HepG2 (cell line): Measurements from ENCODE around the gene PKLR. TPM values are rescaled to one million over a fixed set of nuclear protein-coding genes. Genes with fewer than 3 reads are reported as not detected.

Source experiments
- FOXM1 ChIP-seq: sonication (generic); formaldehyde crosslinking; IDR thresholded peaks from 2 replicates; pipeline ENCODE4 v1.5.0; 2020; ENCODE audit warnings: missing genetic modification reagents
- GRHL1 ChIP-seq: sonication (generic); formaldehyde crosslinking; conservative IDR thresholded peaks from 2 replicates; pipeline ENCODE4 v1.8.0; 2022; ENCODE audit warnings: missing genetic modification reagents
- HCFC1 ChIP-seq: fragments of 150-350 bp; IDR thresholded peaks from 2 replicates; pipeline ENCODE4 v1.6.1; 2014; ENCODE audit warnings: low read depth, low read length
- MED8 ChIP-seq: sonication (generic); formaldehyde crosslinking; IDR thresholded peaks from 2 replicates; pipeline ENCODE4 v1.8.1; 2023; ENCODE audit warnings: mild to moderate bottlenecking, missing genetic modification reagents; ENCODE audit not compliant: insufficient replicate concordance
- MTF1 ChIP-seq: sonication (generic); formaldehyde crosslinking; IDR thresholded peaks from 2 replicates; pipeline ENCODE4 v1.5.0; 2020; ENCODE audit warnings: missing genetic modification reagents
- NCOA1 ChIP-seq: sonication (generic); formaldehyde crosslinking; IDR thresholded peaks from 2 replicates; pipeline ENCODE4 v1.9.0; 2021; ENCODE audit warnings: missing genetic modification reagents
- NONO ChIP-seq, 2 experiments: fragments of 450-650 bp in 1 of 2; sonication (generic) in 1 of 2; formaldehyde crosslinking in 1 of 2; IDR thresholded peaks in 1 of 2; conservative IDR thresholded peaks in 1 of 2; 2 replicates each; pipeline versions ENCODE4 v1.6.1 to v1.8.0; 2017 to 2022; ENCODE audit warnings: mild to moderate bottlenecking in 1 of 2, missing genetic modification reagents in 1 of 2, moderate library complexity in 1 of 2
- NR2F6 ChIP-seq, 2 experiments: IDR thresholded peaks; 2 replicates each; pipeline ENCODE4 v1.6.1; 2016; ENCODE audit warnings: antibody characterized with exemption in 1 of 2, mild to moderate bottlenecking in 1 of 2
- PPARG ChIP-seq: conservative IDR thresholded peaks from 2 replicates; pipeline ENCODE4 v1.6.1; 2016; ENCODE audit warnings: missing biosample characterization, missing genetic modification reagents
- TEAD2 ChIP-seq: sonication (generic); formaldehyde crosslinking; IDR thresholded peaks from 2 replicates; pipeline ENCODE4 v1.9.0; 2021; ENCODE audit warnings: missing genetic modification reagents
- TP53 ChIP-seq: sonication (generic); formaldehyde crosslinking; conservative IDR thresholded peaks from 2 replicates; pipeline ENCODE4 v1.4.0; 2020; ENCODE audit warnings: missing genetic modification reagents
- ZBTB40 ChIP-seq, 2 experiments: fragments of 450-650 bp in 1 of 2; sonication (generic) in 1 of 2; formaldehyde crosslinking in 1 of 2; IDR thresholded peaks; 2 replicates each; pipeline versions ENCODE4 v1.6.1 to v1.8.0; 2016 to 2022; ENCODE audit warnings: antibody characterized with exemption in 1 of 2, mild to moderate bottlenecking in 1 of 2, missing genetic modification reagents in 1 of 2
- ZMYM4 ChIP-seq: sonication (generic); formaldehyde crosslinking; IDR thresholded peaks from 2 replicates; pipeline ENCODE4 v1.8.1; 2023; ENCODE audit warnings: mild to moderate bottlenecking, missing genetic modification reagents
- ZNF101 ChIP-seq: sonication (generic); formaldehyde crosslinking; IDR thresholded peaks from 2 replicates; pipeline ENCODE4 v1.4.0; 2020; ENCODE audit warnings: mild to moderate bottlenecking, low read depth, missing genetic modification reagents, borderline replicate concordance
- ZNF737 ChIP-seq: sonication (generic); formaldehyde crosslinking; IDR thresholded peaks from 2 replicates; pipeline ENCODE4 v1.5.0; 2020; ENCODE audit warnings: missing genetic modification reagents, mild to moderate bottlenecking, borderline replicate concordance
- ZNF768 ChIP-seq: sonication (generic); formaldehyde crosslinking; IDR thresholded peaks from 2 replicates; pipeline ENCODE4 v1.4.0; 2020; ENCODE audit warnings: missing genetic modification reagents
- ZNF776 ChIP-seq: sonication (generic); formaldehyde crosslinking; IDR thresholded peaks from 2 replicates; pipeline ENCODE4 v1.4.0; 2020; ENCODE audit warnings: mild to moderate bottlenecking, missing genetic modification reagents
- ZNF883 ChIP-seq: sonication (generic); formaldehyde crosslinking; IDR thresholded peaks from 2 replicates; pipeline ENCODE4 v1.5.1; 2020; ENCODE audit warnings: mild to moderate bottlenecking, missing genetic modification reagents; ENCODE audit errors: not compliant biosample characterization
- ZSCAN21 ChIP-seq: sonication (generic); formaldehyde crosslinking; IDR thresholded peaks from 2 replicates; pipeline ENCODE4 v1.8.0; 2022; ENCODE audit warnings: mild to moderate bottlenecking, missing genetic modification reagents, moderate library complexity, borderline replicate concordance
- polyA plus RNA-seq, 8 experiments: library from polyadenylated mRNA; depleted of rRNA in 3 of 8; stranded (reverse) in 7 of 8; unstranded in 1 of 8; fragments of >200 nt; fragmentation: Illumina TruSeq in 4 of 8; extraction: Trizol in 4 of 8; gene quantifications; 2 replicates each; pipeline versions ENCODE4 v1.2.1 to v1.2.3, GENCODE V29; 2011 to 2016; ENCODE audit warnings: low read depth in 4 of 8, missing spikeins in 1 of 8, mixed read lengths in 1 of 8; ENCODE audit not compliant: insufficient read depth in 1 of 8
- total RNA-seq, 5 experiments: library from RNA; depleted of rRNA; stranded (reverse); fragments of >200 nt; fragmentation: Illumina TruSeq; extraction: Trizol; gene quantifications; 2 replicates each; pipeline ENCODE4 v1.2.3, GENCODE V29; 2016; ENCODE audit warnings: low read depth in 1 of 5

PKLR gene
- total and polyA plus RNA-seq, 2 of the 13 experiments (the other 11 are each of a cell fraction or from before 2014, with no cell fraction given): 10.3 to 29.3 TPM

- TF ChIP-seq ZBTB40 (IDR thresholded peaks at IDR 0.05) (no peak), ZBTB40 (CRISPR knock-in tag; IDR thresholded peaks at IDR 0.05) (peak; percentile 8; the same call in 1 of the 2 replicates), PPARG (CRISPR knock-in tag) (no peak), NR2F6 (IDR thresholded peaks at IDR 0.05) (peak; percentile 66), NR2F6 (CRISPR knock-in tag; IDR thresholded peaks at IDR 0.05) (peak; percentile 65), MTF1 (CRISPR knock-in tag) (no peak), MED8 (CRISPR knock-in tag) (no peak), NCOA1 (no peak), ZNF768 (CRISPR knock-in tag) (peak; percentile 58; the same call in 1 of the 2 replicates), ZNF737 (CRISPR knock-in tag) (no peak), ZSCAN21 (peak; percentile 47; the same call in 1 of the 2 replicates), ZMYM4 (CRISPR knock-in tag) (no peak; the same call in 1 of the 2 replicates), NONO (IDR thresholded peaks at IDR 0.05) (no peak), NONO (CRISPR knock-in tag; conservative IDR thresholded peaks at IDR 0.05) (peak; percentile 55), FOXM1 (no peak), ZNF101 (no peak), GRHL1 (CRISPR knock-in tag) (no peak), TEAD2 (CRISPR knock-in tag) (no peak), TP53 (CRISPR knock-in tag) (no peak), HCFC1 (no peak; the same call in 1 of the 2 replicates), ZNF883 (no peak), ZNF776 (CRISPR knock-in tag) (no peak)
These were observed 50.4 kb downstream of the PKLR start (continued) for GRCh38 chr1:155250633-155251449.
